ENCODE results near the gene PPP2R5B.
"Not testable (repeated sequence)": the region's sequence is repeated elsewhere in the genome, so short reads cannot be mapped to it uniquely, and the experiment has no call there.

The PPP2R5B gene

GRCh38 chr11:64933213-64933934 is 8.9 kb downstream of the PPP2R5B start:
- no peak for DNase-seq

GRCh38 chr11:64933935-64934681 is 9.6 kb downstream of the PPP2R5B start:
- DNase-seq = no peak

- no peak for DNase-seq
These were observed 10.3 kb downstream of the PPP2R5B start for GRCh38 chr11:64934682-64935358.

GRCh38 chr11:64935359-64936081 is 11.0 kb downstream of the PPP2R5B start, which contains the start of gene GPHA2:
Gene GPHA2 (minus strand): TSS chr11:64935893. CDS start chr11:64935460, 433 bp downstream.
- DNase-seq = no peak

- no peak for DNase-seq
These were observed 12.1 kb downstream of the PPP2R5B start for GRCh38 chr11:64936539-64936938.

- no peak for DNase-seq
These were observed 22.8 kb downstream of the PPP2R5B start for GRCh38 chr11:64947208-64947814.

GRCh38 chr11:64951529-64951928 is 27.0 kb downstream of the PPP2R5B start:
- no peak for DNase-seq

GRCh38 chr11:64954201-64954600 is 29.7 kb downstream of the PPP2R5B start:
- DNase-seq = no peak

- no peak for DNase-seq
These were observed 35.0 kb downstream of the PPP2R5B start for GRCh38 chr11:64959498-64959897.

- no peak for DNase-seq
These were observed 36.2 kb downstream of the PPP2R5B start for GRCh38 chr11:64960719-64961118.

GRCh38 chr11:64963072-64963631 is 38.7 kb downstream of the PPP2R5B start:
- DNase-seq = no peak

GRCh38 chr11:64967375-64967774 is 42.9 kb downstream of the PPP2R5B start:
- no peak for DNase-seq

GRCh38 chr11:64969209-64969608 is 44.7 kb downstream of the PPP2R5B start:
- DNase-seq = no peak

GRCh38 chr11:64970731-64971151 is 46.3 kb downstream of the PPP2R5B start:
- DNase-seq = no peak

- DNase-seq = peak; percentile 74
These were observed 47.1 kb downstream of the PPP2R5B start, which contains the start of gene MAJIN for GRCh38 chr11:64971421-64972233. Gene MAJIN (minus strand): TSS chr11:64972108. CDS start chr11:64959405, 12,703 bp downstream.

GRCh38 chr11:64974124-64974523 is 49.6 kb downstream of the PPP2R5B start:
- DNase-seq = no peak

- no peak for DNase-seq
These were observed 52.2 kb downstream of the PPP2R5B start for GRCh38 chr11:64976651-64977050.

GRCh38 chr11:64983339-64983738 is 58.9 kb downstream of the PPP2R5B start:
- DNase-seq = not testable (repeated sequence)
